Amniotic stem cell (primary cell): Measurements from ENCODE around the gene ECHS1.
"Not testable (repeated sequence)": the region's sequence is repeated elsewhere in the genome, so short reads cannot be mapped to it uniquely, and the experiment has no call there.

Experiments
- DNase-seq: peaks from one replicate; lab custom pipeline; 2025; lab: John Stamatoyannopoulos, UW

Gene ECHS1

GRCh38 chr10:133373174-133374090 is at the start of gene ECHS1:
TSS of gene ECHS1 (minus strand) at chr10:133373354. CDS start at chr10:133373333, 21 bp downstream.
- peak; percentile 86 for DNase-seq

- no peak for DNase-seq
Measured at GRCh38 chr10:133422223-133422806, 49.2 kb upstream of the ECHS1 start.

- no peak for DNase-seq
Measured at GRCh38 chr10:133421336-133422222, 48.4 kb upstream of the ECHS1 start.

- DNase-seq = no peak
Measured at GRCh38 chr10:133420579-133420978, 47.4 kb upstream of the ECHS1 start.

GRCh38 chr10:133420028-133420427 is 46.9 kb upstream of the ECHS1 start:
- DNase-seq = no peak

GRCh38 chr10:133419211-133419950 is 46.2 kb upstream of the ECHS1 start:
- DNase-seq = no peak

- no peak for DNase-seq
Measured at GRCh38 chr10:133418289-133418993, 45.3 kb upstream of the ECHS1 start.

GRCh38 chr10:133415752-133416151 is 42.6 kb upstream of the ECHS1 start:
- DNase-seq = no peak

- DNase-seq = not testable (repeated sequence)
Measured at GRCh38 chr10:133414401-133414800, 41.2 kb upstream of the ECHS1 start.

GRCh38 chr10:133412381-133412711 is 39.2 kb upstream of the ECHS1 start:
- no peak for DNase-seq

- no peak for DNase-seq
Measured at GRCh38 chr10:133411523-133412380, 38.6 kb upstream of the ECHS1 start.

- DNase-seq = no peak
Measured at GRCh38 chr10:133405844-133406527, 32.8 kb upstream of the ECHS1 start.

GRCh38 chr10:133405272-133405671 is 32.1 kb upstream of the ECHS1 start:
- no peak for DNase-seq

GRCh38 chr10:133403784-133404183 is 30.6 kb upstream of the ECHS1 start:
- no peak for DNase-seq

- DNase-seq = no peak
Measured at GRCh38 chr10:133403359-133403758, 30.2 kb upstream of the ECHS1 start.

GRCh38 chr10:133401981-133402725 is 29.0 kb upstream of the ECHS1 start:
- DNase-seq = no peak

GRCh38 chr10:133401500-133401899 is 28.3 kb upstream of the ECHS1 start:
- no peak for DNase-seq

- DNase-seq = no peak
Measured at GRCh38 chr10:133400624-133401424, 27.7 kb upstream of the ECHS1 start.
